Type B pancreatic cell (in vitro differentiated cells): Measurements from ENCODE around the gene RANBP3. TPM values are rescaled to one million over a fixed set of nuclear protein-coding genes. Genes with fewer than 3 reads are reported as not detected.

Source experiments
- DNase-seq: peaks from one replicate; pipeline ENCODE4 v3.0.0; 2021; ENCODE audit warnings: mixed read lengths; ENCODE audit not compliant: unreplicated experiment; ENCODE audit errors: extremely low spot score
- H3K27ac Mint-ChIP-seq: 2 replicates; pipeline ENCODE4 v1.8.0; 2021; ENCODE audit warnings: mild to moderate bottlenecking, mixed read lengths
- H3K27me3 Mint-ChIP-seq: 2 replicates; pipeline ENCODE4 v1.8.0; 2021; ENCODE audit warnings: mixed read lengths
- H3K36me3 Mint-ChIP-seq: 2 replicates; pipeline ENCODE4 v1.8.0; 2021; ENCODE audit warnings: mixed read lengths
- H3K4me1 Mint-ChIP-seq: one replicate; pipeline ENCODE4 v1.8.0; 2021; ENCODE audit warnings: mixed read lengths; ENCODE audit not compliant: unreplicated experiment
- H3K4me3 Mint-ChIP-seq: 2 replicates; pipeline ENCODE4 v1.8.0; 2021; ENCODE audit warnings: mild to moderate bottlenecking, mixed read lengths
- H3K9me3 Mint-ChIP-seq: 2 replicates; pipeline ENCODE4 v1.8.0; 2021; ENCODE audit warnings: mixed read lengths
- total RNA-seq: library from RNA; stranded (reverse); gene quantifications from 2 replicates; pipeline ENCODE4 v1.2.1, GENCODE V29; 2021; ENCODE audit warnings: low replicate concordance
- TF ChIP-seq, protein P1 (sequence below): fragments of 200-600 bp; sonication (generic); conservative IDR thresholded peaks from 2 replicates; pipeline ENCODE4 v1.5.0; 2021; ENCODE audit warnings: antibody characterized with exemption, mild to moderate bottlenecking

Gene RANBP3
- total RNA-seq, 1 donor from 2014 or later, result 92.4 TPM

DNA sequence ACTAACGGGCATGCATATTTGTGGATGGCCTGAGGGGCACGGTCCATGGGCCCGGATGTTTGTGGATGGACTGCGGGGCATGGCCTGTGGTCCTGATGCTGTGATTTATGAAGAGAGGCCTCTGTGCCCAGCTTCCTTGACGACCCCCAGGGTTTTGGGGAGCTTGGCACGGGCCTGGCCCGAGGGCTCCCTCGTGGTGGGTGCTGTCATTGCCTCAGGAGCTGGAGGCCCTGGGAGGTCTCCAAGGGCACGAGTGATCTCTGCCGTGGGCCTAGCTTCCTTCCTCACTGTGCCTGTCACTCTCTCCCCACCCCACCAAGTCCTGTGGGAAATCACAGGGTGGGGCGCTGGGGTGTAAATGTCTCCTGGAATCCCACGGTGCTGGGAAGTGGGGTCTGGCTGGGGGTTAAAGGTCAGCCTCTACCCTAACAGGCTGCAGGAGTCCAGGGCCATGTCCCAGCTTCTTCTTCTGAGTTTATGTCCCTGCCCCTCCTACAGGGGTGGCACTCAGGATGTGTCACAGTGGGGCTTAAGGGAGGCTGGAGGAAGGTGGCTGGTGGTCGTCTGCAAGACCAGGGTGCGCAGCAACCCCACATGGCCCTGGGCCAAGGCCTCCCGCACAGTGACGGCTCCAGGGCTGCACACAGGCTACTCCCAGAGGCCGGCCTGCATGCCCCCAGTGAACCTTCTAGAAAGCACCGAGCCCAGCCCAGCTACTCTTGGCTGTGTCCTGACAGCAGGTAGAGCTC, 27.6 kb upstream of the RANBP3 start:
- peaks cover 2% of the 10 kb centered on the region for H3K36me3 Mint-ChIP-seq
- no peak overlapping the region for H3K4me3 Mint-ChIP-seq
- H3K27me3 Mint-ChIP-seq, result no peaks in the 10 kb centered on the region
- no peaks in the 10 kb centered on the region for H3K4me1 Mint-ChIP-seq
- TF ChIP-seq, protein P1, sequence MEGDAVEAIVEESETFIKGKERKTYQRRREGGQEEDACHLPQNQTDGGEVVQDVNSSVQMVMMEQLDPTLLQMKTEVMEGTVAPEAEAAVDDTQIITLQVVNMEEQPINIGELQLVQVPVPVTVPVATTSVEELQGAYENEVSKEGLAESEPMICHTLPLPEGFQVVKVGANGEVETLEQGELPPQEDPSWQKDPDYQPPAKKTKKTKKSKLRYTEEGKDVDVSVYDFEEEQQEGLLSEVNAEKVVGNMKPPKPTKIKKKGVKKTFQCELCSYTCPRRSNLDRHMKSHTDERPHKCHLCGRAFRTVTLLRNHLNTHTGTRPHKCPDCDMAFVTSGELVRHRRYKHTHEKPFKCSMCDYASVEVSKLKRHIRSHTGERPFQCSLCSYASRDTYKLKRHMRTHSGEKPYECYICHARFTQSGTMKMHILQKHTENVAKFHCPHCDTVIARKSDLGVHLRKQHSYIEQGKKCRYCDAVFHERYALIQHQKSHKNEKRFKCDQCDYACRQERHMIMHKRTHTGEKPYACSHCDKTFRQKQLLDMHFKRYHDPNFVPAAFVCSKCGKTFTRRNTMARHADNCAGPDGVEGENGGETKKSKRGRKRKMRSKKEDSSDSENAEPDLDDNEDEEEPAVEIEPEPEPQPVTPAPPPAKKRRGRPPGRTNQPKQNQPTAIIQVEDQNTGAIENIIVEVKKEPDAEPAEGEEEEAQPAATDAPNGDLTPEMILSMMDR, result no peak
- H3K27ac Mint-ChIP-seq, result no peak overlapping the region
- no peak for DNase-seq
- no peaks in the 10 kb centered on the region for H3K9me3 Mint-ChIP-seq

DNA sequence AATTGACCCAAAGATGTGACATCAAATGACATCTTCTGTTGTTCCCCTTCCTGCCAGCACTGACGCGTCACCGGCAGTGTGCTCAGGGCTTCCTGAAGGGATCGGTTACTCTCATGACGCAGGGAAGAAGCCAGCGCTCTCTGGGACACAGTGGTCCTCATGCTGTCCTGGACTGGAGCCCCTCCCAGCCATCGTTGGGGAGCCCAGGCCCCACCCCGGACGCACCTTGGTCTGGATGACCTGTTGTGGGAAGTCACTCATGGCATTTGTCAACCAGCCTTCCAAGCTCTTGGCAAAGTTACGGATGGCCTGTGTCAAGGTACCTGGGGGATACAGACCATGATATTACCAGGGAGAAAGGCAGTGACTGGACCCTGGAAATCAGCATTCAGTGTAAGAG, 26.0 kb upstream of the RANBP3 start:
- Mint-ChIP-seq H3K9me3 (no peaks in the 10 kb centered on the region), H3K27me3 (no peaks in the 10 kb centered on the region), H3K4me3 (no peak overlapping the region), H3K27ac (no peak overlapping the region), H3K4me1 (no peaks in the 10 kb centered on the region), H3K36me3 (peaks cover 8% of the 10 kb centered on the region)
- no peak for DNase-seq
- TF ChIP-seq, protein P1, result no peak

- no peaks in the 10 kb centered on the region for H3K4me1 Mint-ChIP-seq
- TF ChIP-seq, protein P1, result no peak
- no peaks in the 10 kb centered on the region for H3K9me3 Mint-ChIP-seq
- H3K27ac Mint-ChIP-seq, result no peak overlapping the region
- H3K27me3 Mint-ChIP-seq, result no peaks in the 10 kb centered on the region
- H3K36me3 Mint-ChIP-seq, result peaks cover 8% of the 10 kb centered on the region
- no peak overlapping the region for H3K4me3 Mint-ChIP-seq
- no peak for DNase-seq
These were observed 24.7 kb upstream of the RANBP3 start for GRCh38 chr19:6002591-6002990.

DNA sequence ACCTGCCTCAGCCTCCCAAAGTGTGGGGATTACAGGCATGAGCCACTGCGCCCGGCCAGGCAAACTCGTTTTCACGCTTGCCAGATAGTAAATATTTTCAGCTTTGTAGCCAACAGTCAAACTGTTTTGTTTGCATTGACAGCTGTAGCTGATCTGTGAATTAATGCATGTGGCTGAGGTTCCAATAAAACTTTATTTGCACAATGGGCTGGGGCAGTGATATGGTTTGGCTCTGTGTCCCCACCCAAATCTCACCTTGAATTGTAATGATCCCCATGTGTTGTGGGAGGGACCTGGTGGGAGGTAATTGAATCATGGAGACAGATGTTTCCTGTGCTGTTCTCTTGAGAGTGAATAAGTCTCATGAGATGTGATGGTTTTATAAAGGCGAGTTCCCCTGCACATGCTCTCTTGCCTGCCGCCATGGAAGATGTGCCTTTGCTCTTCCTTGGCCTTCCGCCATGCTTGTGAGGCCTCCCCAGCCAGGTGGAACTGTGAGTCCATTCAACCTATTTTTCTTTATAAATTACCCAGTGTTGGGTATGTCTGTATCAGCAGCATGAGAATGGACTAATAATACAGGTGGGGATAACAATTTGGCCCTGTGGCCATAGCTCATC, 22.4 kb upstream of the RANBP3 start:
- no peaks in the 10 kb centered on the region for H3K27me3 Mint-ChIP-seq
- no peak overlapping the region for H3K27ac Mint-ChIP-seq
- H3K4me1 Mint-ChIP-seq, result no peaks in the 10 kb centered on the region
- TF ChIP-seq, protein P1, result no peak
- peaks cover 8% of the 10 kb centered on the region for H3K36me3 Mint-ChIP-seq
- no peaks in the 10 kb centered on the region for H3K9me3 Mint-ChIP-seq
- H3K4me3 Mint-ChIP-seq, result no peak overlapping the region
- DNase-seq, result no peak

GRCh38 chr19:5999693-6000092, 21.8 kb upstream of the RANBP3 start:
- TF ChIP-seq, protein P1, result no peak
- Mint-ChIP-seq H3K36me3 (peaks cover 8% of the 10 kb centered on the region), H3K4me3 (no peak overlapping the region), H3K27me3 (no peaks in the 10 kb centered on the region), H3K4me1 (no peaks in the 10 kb centered on the region), H3K9me3 (no peaks in the 10 kb centered on the region), H3K27ac (no peak overlapping the region)
- no peak for DNase-seq
